Central memory CD4-positive, alpha-beta T cell (primary cell): ENCODE data around the gene GBX1.

Experiments
- DNase-seq: peaks from one replicate; pipeline ENCODE4 v3.0.0; 2022

The GBX1 gene

GRCh38 chr7:151193203-151193978 lies 25.9 kb upstream of the GBX1 start:
- DNase-seq, result no peak

GRCh38 chr7:151192002-151192539 lies 24.6 kb upstream of the GBX1 start:
- DNase-seq, result no peak

- no peak for DNase-seq
Observed at GRCh38 chr7:151191544-151191943, 24.1 kb upstream of the GBX1 start.

- no peak for DNase-seq
Observed at GRCh38 chr7:151189038-151189437, 21.5 kb upstream of the GBX1 start.

- DNase-seq, result no peak
Observed at GRCh38 chr7:151188252-151188542, 20.7 kb upstream of the GBX1 start.

- DNase-seq, result no peak
Observed at GRCh38 chr7:151187409-151188251, 20.1 kb upstream of the GBX1 start.

- DNase-seq, result no peak
Observed at GRCh38 chr7:151186640-151187408, 19.3 kb upstream of the GBX1 start, which contains the start of gene ASB10. Gene ASB10 (minus strand): TSS chr7:151187250. CDS start chr7:151187130, 120 bp downstream.

GRCh38 chr7:151185762-151186639 lies 18.5 kb upstream of the GBX1 start:
- no peak for DNase-seq

GRCh38 chr7:151181011-151181431 lies 13.5 kb upstream of the GBX1 start:
- DNase-seq, result no peak

GRCh38 chr7:151179946-151180345 lies 12.5 kb upstream of the GBX1 start:
- DNase-seq, result no peak

GRCh38 chr7:151179287-151179860 lies 11.9 kb upstream of the GBX1 start:
- DNase-seq, result no peak

- no peak for DNase-seq
Observed at GRCh38 chr7:151178831-151179230, 11.3 kb upstream of the GBX1 start.

GRCh38 chr7:151178236-151178635 lies 10.7 kb upstream of the GBX1 start:
- DNase-seq, result no peak

- no peak for DNase-seq
Observed at GRCh38 chr7:151177310-151177709, 9.8 kb upstream of the GBX1 start.

GRCh38 chr7:151176401-151176800 lies 8.9 kb upstream of the GBX1 start:
- DNase-seq, result no peak

GRCh38 chr7:151175793-151176311 lies 8.4 kb upstream of the GBX1 start:
- no peak for DNase-seq

- no peak for DNase-seq
Observed at GRCh38 chr7:151175047-151175792, 7.7 kb upstream of the GBX1 start.

- DNase-seq, result peak; percentile 12
Observed at GRCh38 chr7:151174246-151175046, 7.0 kb upstream of the GBX1 start.

GRCh38 chr7:151173386-151174245 lies 6.1 kb upstream of the GBX1 start:
- no peak for DNase-seq
